NCI-H2107 treated with DMSO at 0.1 percent for 48 hours (cell line): ENCODE measurements around the gene SFTPB.
"Not testable (repeated sequence)": the region's sequence is repeated elsewhere in the genome, so short reads cannot be mapped to it uniquely, and the experiment has no call there.

Experiments
- DNase-seq: peaks from one replicate; lab custom pipeline; 2025; ENCODE audit not compliant: unreplicated experiment; lab: John Stamatoyannopoulos, UW

SFTPB gene

GRCh38 chr2:85657399-85657798 lies 10.6 kb downstream of the SFTPB start:
- not testable (repeated sequence) for DNase-seq

GRCh38 chr2:85656468-85656867 lies 11.5 kb downstream of the SFTPB start:
- DNase-seq = no peak

GRCh38 chr2:85655961-85656417 lies 12.0 kb downstream of the SFTPB start:
- no peak for DNase-seq

GRCh38 chr2:85653996-85654395 lies 14.0 kb downstream of the SFTPB start:
- no peak for DNase-seq

- DNase-seq = no peak
Measured at GRCh38 chr2:85652056-85652455, 15.9 kb downstream of the SFTPB start.

GRCh38 chr2:85651097-85651496 lies 16.9 kb downstream of the SFTPB start:
- no peak for DNase-seq

GRCh38 chr2:85650456-85650855 lies 17.5 kb downstream of the SFTPB start:
- no peak for DNase-seq

GRCh38 chr2:85649201-85650190 lies 18.5 kb downstream of the SFTPB start:
- DNase-seq = no peak

- DNase-seq = no peak
Measured at GRCh38 chr2:85648619-85649018, 19.4 kb downstream of the SFTPB start.

- no peak for DNase-seq
Measured at GRCh38 chr2:85647823-85648526, 20.0 kb downstream of the SFTPB start.

GRCh38 chr2:85646166-85646565 lies 21.8 kb downstream of the SFTPB start:
- no peak for DNase-seq

- no peak for DNase-seq
Measured at GRCh38 chr2:85644909-85645308, 23.1 kb downstream of the SFTPB start.

- DNase-seq = no peak
Measured at GRCh38 chr2:85642725-85643124, 25.3 kb downstream of the SFTPB start.

GRCh38 chr2:85635636-85636035 lies 32.4 kb downstream of the SFTPB start:
- DNase-seq = no peak

- no peak for DNase-seq
Measured at GRCh38 chr2:85635011-85635410, 33.0 kb downstream of the SFTPB start.

GRCh38 chr2:85631316-85631715 lies 36.7 kb downstream of the SFTPB start:
- no peak for DNase-seq

GRCh38 chr2:85628658-85629057 lies 39.3 kb downstream of the SFTPB start:
- DNase-seq = no peak

- DNase-seq = no peak
Measured at GRCh38 chr2:85623991-85624390, 44.0 kb downstream of the SFTPB start.

- DNase-seq = no peak
Measured at GRCh38 chr2:85621338-85621737, 46.7 kb downstream of the SFTPB start.

GRCh38 chr2:85619617-85620016 lies 48.4 kb downstream of the SFTPB start:
- DNase-seq = no peak

GRCh38 chr2:85617723-85618122 lies 50.3 kb downstream of the SFTPB start:
- not testable (repeated sequence) for DNase-seq

GRCh38 chr2:85615413-85615728 lies 52.6 kb downstream of the SFTPB start:
- DNase-seq = no peak
